SK-N-SH (cell line): ENCODE data around the gene CHST12. TPM values are rescaled to one million over a fixed set of nuclear protein-coding genes. Genes with fewer than 3 reads are reported as not detected.

Source experiments
- CTCF ChIA-PET: fragments of 300-600, 350-600 bp; formaldehyde crosslinking; extraction: SDS; loops from one replicate; lab custom pipeline; 2021; lab: Yijun Ruan, JAX
- POLR2A ChIA-PET: fragments of 350-600 bp; sonication (Branson Sonifier 250); formaldehyde crosslinking; extraction: SDS; loops from one replicate; lab custom pipeline; 2020; ENCODE audit warnings: antibody characterized with exemption, inconsistent platforms; lab: Yijun Ruan, JAX
- DNase-seq: peaks from one replicate; pipeline ENCODE4 v3.0.0; 2012
- H2AFZ ChIP-seq: fragments of 200-600 bp; sonication (generic); 2 replicates; pipeline ENCODE4 v1.8.1; 2016; ENCODE audit warnings: antibody characterized with exemption, mild to moderate bottlenecking, low read depth
- H3F3A ChIP-seq: fragments of 200-600 bp; sonication (generic); replicated peaks from 2 replicates; pipeline ENCODE3; 2016; ENCODE audit warnings: antibody characterized with exemption, mild to moderate bottlenecking; ENCODE audit not compliant: insufficient read depth
- H3K27ac ChIP-seq, 2 experiments: fragments of 200-500 bp in 1 of 2; fragments of 200-600 bp in 1 of 2; sonication (Bioruptor generic) in 1 of 2; sonication (generic), shearing (Covaris generic) in 1 of 2; 2 replicates each; pipeline versions ENCODE4 v1.5.1 to v1.6.1; 2014 to 2016; ENCODE audit warnings: low read depth in 2 of 2, inconsistent platforms in 1 of 2, low read length in 1 of 2, mild to moderate bottlenecking in 1 of 2, mixed read lengths in 1 of 2
- H3K27me3 ChIP-seq: fragments of 200-600 bp; sonication (generic), shearing (Covaris generic); 2 replicates; pipeline ENCODE4 v1.6.1; 2016; ENCODE audit warnings: mixed run types; ENCODE audit not compliant: insufficient read depth
- H3K36me3 ChIP-seq, 2 experiments: fragments of 200-500 bp in 1 of 2; fragments of 200-600 bp in 1 of 2; sonication (Bioruptor generic) in 1 of 2; sonication (generic) in 1 of 2; replicated peaks in 1 of 2; 2 replicates each; pipeline versions ENCODE3 to v1.5.1; 2014 to 2016; ENCODE audit warnings: low read length in 1 of 2, mild to moderate bottlenecking in 1 of 2; ENCODE audit not compliant: insufficient read depth in 2 of 2, control insufficient read depth in 1 of 2
- H3K4me1 ChIP-seq, 2 experiments: fragments of 200-500 bp in 1 of 2; fragments of 200-600 bp in 1 of 2; sonication (Bioruptor generic) in 1 of 2; sonication (generic), shearing (Covaris generic) in 1 of 2; 2 replicates each; pipeline versions ENCODE4 v1.5.1 to v1.6.1; 2014 to 2016; ENCODE audit warnings: low read depth in 1 of 2, low read length in 1 of 2, mixed run types in 1 of 2; ENCODE audit not compliant: insufficient read depth in 2 of 2, control insufficient read depth in 1 of 2
- H3K4me2 ChIP-seq: fragments of 200-600 bp; sonication (generic), shearing (Covaris generic); 2 replicates; pipeline ENCODE4 v1.6.1; 2017; ENCODE audit warnings: mixed run types
- H3K4me3 ChIP-seq, 2 experiments: fragments of 200-500 bp in 1 of 2; fragments of 200-600 bp in 1 of 2; sonication (Bioruptor generic) in 1 of 2; sonication (generic), shearing (Covaris generic) in 1 of 2; 2 replicates each; pipeline versions ENCODE4 v1.5.1 to v1.8.1; 2014 to 2016; ENCODE audit warnings: low read depth in 2 of 2, inconsistent platforms in 1 of 2, low read length in 1 of 2, mild to moderate bottlenecking in 1 of 2, mixed read lengths in 1 of 2, moderate library complexity in 1 of 2
- H3K79me2 ChIP-seq: fragments of 200-600 bp; sonication (generic); 2 replicates; pipeline ENCODE4 v1.8.1; 2017; ENCODE audit warnings: mild to moderate bottlenecking; ENCODE audit not compliant: insufficient read depth
- H3K9ac ChIP-seq: fragments of 200-600 bp; sonication (generic); 2 replicates; pipeline ENCODE4 v1.6.1; 2017; ENCODE audit warnings: mixed run types
- H3K9me2 ChIP-seq: fragments of 200-600 bp; sonication (generic); 2 replicates; pipeline ENCODE4 v1.6.1; 2017; ENCODE audit warnings: mixed run types
- H3K9me3 ChIP-seq: fragments of 200-600 bp; sonication (generic); 2 replicates; pipeline ENCODE4 v1.6.1; 2017; ENCODE audit warnings: mixed run types, mild to moderate bottlenecking, moderate library complexity
- H4K20me1 ChIP-seq: fragments of 200-600 bp; sonication (generic); 2 replicates; pipeline ENCODE4 v1.6.1; 2017; ENCODE audit warnings: mild to moderate bottlenecking, mixed run types; ENCODE audit not compliant: insufficient read depth
- ELF1 ChIP-seq: IDR thresholded peaks from 2 replicates; pipeline ENCODE4 v1.4.0; 2012
- EZH2phosphoT487 ChIP-seq: fragments of 200-600 bp; sonication (generic); IDR thresholded peaks from 2 replicates; pipeline ENCODE4 v1.6.1; 2017; ENCODE audit warnings: low read depth, mixed run types, mild to moderate bottlenecking, antibody characterized with exemption, moderate library complexity, borderline replicate concordance
- FOXJ3 ChIP-seq: sonication (generic); formaldehyde crosslinking; IDR thresholded peaks from 2 replicates; pipeline ENCODE4 v1.5.1; 2020; ENCODE audit warnings: mild to moderate bottlenecking, missing genetic modification reagents
- FOXM1 ChIP-seq: IDR thresholded peaks from 2 replicates; pipeline ENCODE4 v1.4.0; 2012; ENCODE audit warnings: low read depth, mild to moderate bottlenecking
- GABPA ChIP-seq: IDR thresholded peaks from 2 replicates; pipeline ENCODE4 v1.4.0; 2012; ENCODE audit warnings: low read depth, mild to moderate bottlenecking
- IRF3 ChIP-seq: fragments of 150-350 bp; IDR thresholded peaks from 2 replicates; pipeline ENCODE4 v1.6.1; 2016; ENCODE audit warnings: mild to moderate bottlenecking, low read depth, low read length
- MAX ChIP-seq: IDR thresholded peaks from 2 replicates; pipeline ENCODE4 v1.4.0; 2012; ENCODE audit warnings: low read depth
- RAD21 ChIP-seq: IDR thresholded peaks from 2 replicates; pipeline ENCODE4 v1.6.1; 2012; ENCODE audit warnings: mild to moderate bottlenecking, low read length
- RXRA ChIP-seq: IDR thresholded peaks from 2 replicates; pipeline ENCODE4 v1.4.0; 2012; ENCODE audit warnings: low read depth, mild to moderate bottlenecking, borderline replicate concordance
- TCF12 ChIP-seq: IDR thresholded peaks from 2 replicates; pipeline ENCODE4 v1.4.0; 2012
- ZBTB33 ChIP-seq: IDR thresholded peaks from 2 replicates; pipeline ENCODE4 v1.4.0; 2012; ENCODE audit warnings: low read depth, borderline replicate concordance
- WGBS: methylation state at CpG from one replicate; pipeline ENCODE4 v1.1.6; 2017; ENCODE audit warnings: low lambda C conversion rate; 5-methylcytosine and 5-hydroxymethylcytosine counted together
- polyA plus RNA-seq, 3 experiments: library from polyadenylated mRNA; depleted of rRNA; stranded (reverse); fragments of >200 nt; gene quantifications; 2 replicates each; pipeline ENCODE4 v1.2.3, GENCODE V29; 2012

The CHST12 gene
- polyA plus RNA-seq, 1 of the 3 experiments (the other 2 are of a cell fraction): 32.7 TPM

GRCh38 chr7:2436341-2437104, 33.1 kb downstream of the CHST12 start:
- WGBS: 89% methylated on average over 25 of the region's 25 CpGs
- Histone ChIP-seq H3K9ac (no peak overlapping the region), H3K4me3 (no peak overlapping the region), H2AFZ (no peak overlapping the region), H3K27me3 (no peaks in the 10 kb centered on the region), H3F3A (no peaks in the 10 kb centered on the region), H3K27ac (no peak overlapping the region), H3K4me2 (no peak overlapping the region), H3K4me1 (peaks cover 0 to 3% of the 10 kb centered on the region in 2 experiments; a peak in 1 of 4 replicates), H3K36me3 (peaks cover 3 to 11% of the 10 kb centered on the region in 2 experiments), H3K79me2 (peaks cover 3% of the 10 kb centered on the region; the same call in 1 of the 2 replicates), H3K9me3 (peaks cover under 1% of the 10 kb centered on the region; the same call in 1 of the 2 replicates), H4K20me1 (no peaks in the 10 kb centered on the region), H3K9me2 (no peaks in the 10 kb centered on the region)
- ChIA-PET POLR2A (no interaction called here), CTCF (interaction anchor here (1.1 to 6.4 kb wide), 3 partner anchors 14 to 32 kb away, joined by 4 to 44 read pairs (median 4); no protein-coding TSS in a partner anchor)
- no peak for TF ChIP-seq ZBTB33
- TF ChIP-seq FOXJ3 (CRISPR knock-in tag): no peak
- TF ChIP-seq IRF3: no peak
- DNase-seq: peak; percentile 32

- Histone ChIP-seq H3K27me3 (no peaks in the 10 kb centered on the region), H3K4me2 (no peak overlapping the region), H3K9me3 (no peaks in the 10 kb centered on the region), H3K9ac (no peak overlapping the region), H3K36me3 (peaks cover 3 to 11% of the 10 kb centered on the region in 2 experiments), H4K20me1 (no peaks in the 10 kb centered on the region), H2AFZ (no peak overlapping the region), H3K79me2 (no peaks in the 10 kb centered on the region), H3K27ac (no peak overlapping the region), H3K4me3 (no peak overlapping the region), H3F3A (no peaks in the 10 kb centered on the region), H3K9me2 (no peaks in the 10 kb centered on the region), H3K4me1 (peaks cover 0 to 3% of the 10 kb centered on the region in 2 experiments; a peak in 1 of 4 replicates)
- POLR2A ChIA-PET: no interaction called here
- no peak for TF ChIP-seq MAX
- no peak for TF ChIP-seq RXRA
- no peak for TF ChIP-seq FOXM1
- TF ChIP-seq TCF12: no peak
- TF ChIP-seq EZH2phosphoT487: no peak
- no peak for TF ChIP-seq ELF1
- no peak for TF ChIP-seq RAD21
- TF ChIP-seq GABPA: no peak
- CTCF ChIA-PET: interaction anchor here (1.1 to 1.4 kb wide), 2 partner anchors 15 to 32 kb away, joined by 4 to 5 read pairs; no protein-coding TSS in a partner anchor
- no peak for DNase-seq
- WGBS: 98% methylated on average over 9 of the region's 9 CpGs
Measured at GRCh38 chr7:2437136-2437535, 33.7 kb downstream of the CHST12 start.
